Esophagus muscularis mucosa (tissue), 4 donors: Measurements from ENCODE around the gene TBC1D10A. TPM values are rescaled to one million over a fixed set of nuclear protein-coding genes. Genes with fewer than 3 reads are reported as not detected.

Experiments
- DNase-seq: peaks from one replicate; pipeline ENCODE4 v3.0.0-alpha.2; 2017; ENCODE audit errors: extremely low spot score
- H3K27ac ChIP-seq, 4 donors: fragments of 200-600 bp; sonication (generic); replicated peaks in 1 of 4; 1 replicate in 3 of 4; 2 replicates in 1 of 4; pipeline ENCODE4 v1.5.1; 2016 to 2019; ENCODE audit warnings: mild to moderate bottlenecking in 1 of 4
- H3K27me3 ChIP-seq, 4 donors: fragments of 200-600 bp; sonication (generic); one replicate each; pipeline versions ENCODE4 v1.5.1 to v1.6.0; 2016 to 2019
- H3K36me3 ChIP-seq, 4 donors: fragments of 200-600 bp; sonication (generic); one replicate each; pipeline ENCODE4 v1.5.1; 2016 to 2019
- H3K4me1 ChIP-seq, 4 donors: fragments of 200-600 bp; sonication (generic); one replicate each; pipeline ENCODE4 v1.5.1; 2016 to 2019
- H3K4me3 ChIP-seq, 4 donors: fragments of 200-600 bp; sonication (generic); 1 replicate in 2 of 4; 2 replicates in 2 of 4; pipeline ENCODE4 v1.5.1; 2016 to 2019; ENCODE audit warnings: mild to moderate bottlenecking in 4 of 4, moderate library complexity in 1 of 4
- H3K9me3 ChIP-seq, 4 donors: fragments of 200-600 bp; sonication (generic); 1 replicate in 3 of 4; 2 replicates in 1 of 4; pipeline ENCODE4 v1.5.1; 2016 to 2019
- EP300 ChIP-seq: sonication (generic); formaldehyde crosslinking; IDR thresholded peaks from one replicate; pipeline ENCODE4 v1.6.1; 2017; ENCODE audit warnings: antibody characterized with exemption
- POLR2A ChIP-seq: fragments of 450-650 bp; IDR thresholded peaks from one replicate; pipeline ENCODE4 v1.6.1; 2017; ENCODE audit warnings: antibody characterized with exemption, moderate library complexity, mild to moderate bottlenecking, low read depth
- POLR2AphosphoS5 ChIP-seq, 2 donors: sonication (generic); formaldehyde crosslinking; IDR thresholded peaks; one replicate each; pipeline ENCODE4 v1.6.1; 2017; ENCODE audit warnings: antibody characterized with exemption in 2 of 2
- WGBS: methylation state at CpG from one replicate; pipeline ENCODE4 v1.1.5; 2018; 5-methylcytosine and 5-hydroxymethylcytosine counted together
- intact Hi-C: fragments of 100-400 bp; cut with DNase I; formaldehyde crosslinking; loops from one replicate; pipeline ENCODE4 v1.15.1; 2023
- total RNA-seq, 4 donors: library from RNA; depleted of rRNA; stranded (reverse); fragments of >200 nt; gene quantifications; one replicate each; pipeline versions ENCODE4 v1.1.0 to v1.2.1, GENCODE V29; 2016
- TF ChIP-seq, protein P1 (sequence below), 3 experiments: fragments of 200-600 bp in 2 of 3; fragments of 450-650 bp in 1 of 3; sonication (generic) in 2 of 3; IDR thresholded peaks; one replicate each; pipeline ENCODE4 v1.5.1; 2017 to 2019; ENCODE audit warnings: antibody characterized with exemption in 3 of 3, mild to moderate bottlenecking in 2 of 3, moderate library complexity in 1 of 3

The TBC1D10A gene
- total RNA-seq, 4 donors from 2014 or later: 29.5 to 40.3 (median 38.0) TPM

DNA sequence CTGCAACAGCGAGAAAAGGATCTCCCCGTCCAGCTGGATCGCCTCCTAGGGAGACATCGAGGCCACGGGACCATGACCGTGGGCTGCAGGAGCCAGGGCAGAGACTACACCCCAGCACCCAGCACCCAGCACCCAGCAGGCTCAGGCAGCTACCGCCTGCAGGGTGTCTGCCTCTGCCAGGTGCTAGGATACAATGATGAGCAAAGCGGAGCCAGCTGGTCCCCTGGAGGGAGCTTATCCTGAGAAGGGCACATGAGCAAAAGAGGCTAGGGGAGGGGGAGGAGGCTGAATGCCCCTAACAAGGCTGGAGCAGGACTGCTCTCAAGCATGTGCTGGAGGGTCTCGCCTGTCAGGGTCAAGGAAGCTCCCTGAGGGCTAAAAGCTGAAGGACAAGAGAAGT is 32.7 kb downstream of the TBC1D10A start:
- TF ChIP-seq, protein P1, sequence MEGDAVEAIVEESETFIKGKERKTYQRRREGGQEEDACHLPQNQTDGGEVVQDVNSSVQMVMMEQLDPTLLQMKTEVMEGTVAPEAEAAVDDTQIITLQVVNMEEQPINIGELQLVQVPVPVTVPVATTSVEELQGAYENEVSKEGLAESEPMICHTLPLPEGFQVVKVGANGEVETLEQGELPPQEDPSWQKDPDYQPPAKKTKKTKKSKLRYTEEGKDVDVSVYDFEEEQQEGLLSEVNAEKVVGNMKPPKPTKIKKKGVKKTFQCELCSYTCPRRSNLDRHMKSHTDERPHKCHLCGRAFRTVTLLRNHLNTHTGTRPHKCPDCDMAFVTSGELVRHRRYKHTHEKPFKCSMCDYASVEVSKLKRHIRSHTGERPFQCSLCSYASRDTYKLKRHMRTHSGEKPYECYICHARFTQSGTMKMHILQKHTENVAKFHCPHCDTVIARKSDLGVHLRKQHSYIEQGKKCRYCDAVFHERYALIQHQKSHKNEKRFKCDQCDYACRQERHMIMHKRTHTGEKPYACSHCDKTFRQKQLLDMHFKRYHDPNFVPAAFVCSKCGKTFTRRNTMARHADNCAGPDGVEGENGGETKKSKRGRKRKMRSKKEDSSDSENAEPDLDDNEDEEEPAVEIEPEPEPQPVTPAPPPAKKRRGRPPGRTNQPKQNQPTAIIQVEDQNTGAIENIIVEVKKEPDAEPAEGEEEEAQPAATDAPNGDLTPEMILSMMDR (IDR thresholded peaks at IDR 0.05): no peak
- TF ChIP-seq POLR2A (no peak), EP300 (no peak), POLR2AphosphoS5 (IDR thresholded peaks at IDR 0.05) (no peak)
- Histone ChIP-seq H3K27ac (no peak overlapping the region), H3K36me3 (peaks cover 55 to 73% (median 71%) of the 10 kb centered on the region in 4 donors), H3K9me3 (no peaks in the 10 kb centered on the region), H3K4me1 (peaks cover 28 to 40% (median 35%) of the 10 kb centered on the region in 4 donors), H3K4me3 (no peak overlapping the region), H3K27me3 (no peaks in the 10 kb centered on the region)
- intact Hi-C loops: no loop called here
- 91% methylated on average over 8 of the region's 9 CpGs for WGBS
- no peak for DNase-seq

DNA sequence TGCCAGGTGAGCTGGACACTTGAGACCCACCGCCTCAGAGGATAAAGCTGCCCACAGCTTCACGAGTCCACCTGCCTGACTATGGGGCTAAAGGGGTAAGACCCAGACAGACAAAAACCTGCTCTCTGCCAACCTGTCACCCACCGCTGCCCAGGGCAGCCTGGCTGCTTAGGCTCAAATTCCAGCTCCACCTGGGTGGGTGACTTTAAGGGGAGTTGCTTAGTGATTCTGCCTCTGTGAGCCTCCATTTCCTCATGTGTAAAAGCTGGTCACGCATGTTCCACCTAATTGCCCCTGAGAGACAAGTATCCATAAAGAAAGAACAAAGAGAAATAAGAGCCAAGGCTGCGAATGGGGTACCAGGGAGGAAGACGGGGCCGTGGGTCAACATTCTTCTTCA is 33.7 kb downstream of the TBC1D10A start:
- TF ChIP-seq, protein P1 (IDR thresholded peaks at IDR 0.05): no peak
- no peak for TF ChIP-seq POLR2AphosphoS5 (IDR thresholded peaks at IDR 0.05)
- TF ChIP-seq POLR2A: no peak
- no peak for TF ChIP-seq EP300
- peaks cover 44 to 63% (median 61%) of the 10 kb centered on the region in 4 donors for H3K36me3 ChIP-seq
- H3K27me3 ChIP-seq: no peaks in the 10 kb centered on the region
- H3K9me3 ChIP-seq: no peaks in the 10 kb centered on the region
- intact Hi-C loops: no loop called here
- no peak overlapping the region for H3K4me3 ChIP-seq
- 89% methylated on average over 7 of the region's 7 CpGs for WGBS
- peak overlapping the region; percentile 94 to 99 (median 98) for H3K27ac ChIP-seq
- DNase-seq: no peak
- H3K4me1 ChIP-seq: peaks cover 38 to 44% (median 38%) of the 10 kb centered on the region in 4 donors

DNA sequence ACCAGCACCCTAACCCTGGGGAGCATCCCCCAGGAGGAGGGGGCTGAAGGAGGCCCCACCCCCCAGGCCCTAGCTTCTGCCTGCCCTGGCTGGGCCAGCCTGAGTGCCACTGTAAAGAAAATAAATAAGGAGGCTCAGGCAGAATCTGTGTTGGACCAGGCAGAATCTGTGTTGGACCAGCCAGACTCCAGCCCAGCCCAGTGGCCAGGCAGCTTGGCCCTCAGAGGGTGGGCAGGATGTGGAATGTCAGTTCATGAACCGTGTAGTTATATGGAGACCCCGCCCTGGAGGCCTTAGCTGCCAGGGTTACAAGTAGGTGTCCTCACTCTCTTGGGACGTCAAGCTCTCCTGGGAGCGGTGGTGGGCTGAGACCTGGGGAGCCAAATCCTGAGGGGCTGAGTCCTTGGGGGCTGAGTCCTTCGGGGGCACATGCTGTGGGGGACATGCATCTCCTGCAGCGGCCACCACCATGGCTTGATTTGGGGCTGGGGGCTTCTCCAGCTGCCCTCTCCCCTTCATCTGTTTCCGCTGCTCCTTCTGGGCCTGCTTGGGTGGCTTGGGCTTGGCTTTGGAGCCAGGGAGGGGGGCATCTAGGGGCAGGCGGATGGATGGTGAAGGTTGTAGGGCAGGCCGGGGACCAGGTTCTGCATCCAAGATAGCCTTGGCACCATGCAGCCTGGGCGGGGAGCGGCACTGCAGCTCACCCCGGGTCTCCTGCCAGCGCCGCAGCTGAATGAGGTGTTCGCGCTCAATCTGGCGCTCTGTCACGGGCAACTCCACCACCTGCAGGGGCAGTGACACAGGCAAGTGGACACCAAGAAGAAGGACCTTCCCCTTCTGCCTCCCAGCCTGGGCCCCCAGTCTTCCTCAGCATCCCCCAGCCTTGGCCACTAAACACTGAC is 34.4 kb downstream of the TBC1D10A start:
- TF ChIP-seq POLR2AphosphoS5 (IDR thresholded peaks at IDR 0.05) (no peak), EP300 (no peak), POLR2A (no peak)
- TF ChIP-seq, protein P1 (IDR thresholded peaks at IDR 0.05): no peak
- H3K4me3 ChIP-seq: no peak overlapping the region
- H3K27ac ChIP-seq: peak overlapping the region; percentile 94 to 99 (median 98)
- no peak for DNase-seq
- peaks cover 37 to 56% (median 54%) of the 10 kb centered on the region in 4 donors for H3K36me3 ChIP-seq
- H3K27me3 ChIP-seq: no peaks in the 10 kb centered on the region
- H3K4me1 ChIP-seq: peaks cover 41 to 47% (median 45%) of the 10 kb centered on the region in 4 donors
- intact Hi-C loops: no loop called here
- no peaks in the 10 kb centered on the region for H3K9me3 ChIP-seq
- whole genome bisulfite sequencing: 93% methylated on average over 14 of the region's 18 CpGs

DNA sequence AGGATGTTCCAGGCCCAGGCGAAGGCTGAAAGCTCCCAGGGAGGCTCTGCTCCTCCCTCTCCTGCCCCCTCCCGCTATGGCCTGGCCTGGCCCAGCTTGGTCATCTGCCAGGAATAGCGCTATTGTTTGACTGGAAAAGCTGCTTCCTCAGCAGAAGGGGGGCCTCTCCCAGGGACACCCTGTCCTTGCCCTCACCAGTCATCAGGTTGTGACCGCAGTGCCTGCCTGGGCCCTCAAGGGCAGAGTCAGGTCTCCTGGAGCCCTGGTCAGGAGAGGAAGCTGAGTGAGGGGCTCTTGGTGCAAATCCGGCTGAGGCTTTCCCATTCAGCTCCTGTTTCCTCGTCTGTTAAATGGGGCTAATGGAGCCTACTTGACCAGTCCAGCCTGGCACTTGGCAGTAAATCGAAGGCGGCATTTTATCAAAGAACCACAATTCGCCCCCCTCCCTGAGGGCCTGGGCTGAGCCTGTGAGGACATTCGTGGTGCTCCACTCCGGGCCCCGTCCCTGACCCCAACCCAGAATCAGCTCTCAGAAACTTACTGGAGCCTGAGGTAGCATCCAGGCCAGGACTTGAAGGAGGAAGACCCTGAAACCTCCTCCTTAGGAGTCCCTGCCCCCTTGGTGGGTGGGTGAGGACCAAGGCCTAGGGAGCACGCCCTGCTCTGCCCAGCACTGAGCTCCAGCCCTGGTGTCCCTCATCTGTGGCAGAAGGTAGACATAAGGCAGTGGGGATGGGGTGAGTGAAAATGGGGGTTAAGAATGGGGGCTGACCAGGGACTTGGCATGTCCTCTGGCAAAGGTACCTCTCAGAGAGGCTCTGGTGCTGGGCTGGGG is 35.5 kb downstream of the TBC1D10A start:
- 49% methylated on average over 12 of the region's 13 CpGs for WGBS
- TF ChIP-seq, protein P1 (IDR thresholded peaks at IDR 0.05): no peak
- TF ChIP-seq POLR2AphosphoS5 (IDR thresholded peaks at IDR 0.05) (peak; percentile 97 to 98), POLR2A (peak; percentile 27), EP300 (peak; percentile 99)
- Histone ChIP-seq H3K9me3 (no peaks in the 10 kb centered on the region), H3K27me3 (no peaks in the 10 kb centered on the region), H3K4me3 (peak overlapping the region in 1 of 4 donors; percentile 86), H3K27ac (peak overlapping the region; percentile 94 to 99 (median 98)), H3K4me1 (peaks cover 41 to 52% (median 50%) of the 10 kb centered on the region in 4 donors), H3K36me3 (peaks cover 31 to 54% (median 49%) of the 10 kb centered on the region in 4 donors)
- intact Hi-C loops: no loop called here
- peak; percentile 97 for DNase-seq
